A673 (cell line): ENCODE measurements around the gene DNAH3.
"Not testable (repeated sequence)": the region's sequence is repeated elsewhere in the genome, so short reads cannot be mapped to it uniquely, and the experiment has no call there.

Experiments used
- EZH2 ChIP-seq: fragments of 200-600 bp; sonication (generic); IDR thresholded peaks from 2 replicates; pipeline ENCODE4 v1.6.1; 2017; ENCODE audit warnings: borderline replicate concordance, low read depth, mild to moderate bottlenecking, mixed read lengths, antibody characterized with exemption, low read length; ENCODE audit not compliant: poor library complexity, severe bottlenecking
- TF ChIP-seq, protein P1 (sequence below): fragments of 300-800, 200-600 bp; sonication (generic); conservative IDR thresholded peaks from 2 replicates; pipeline ENCODE4 v1.5.1; 2017; ENCODE audit warnings: low read depth, mild to moderate bottlenecking, antibody characterized with exemption, low read length, moderate library complexity, mixed read lengths

- TF ChIP-seq, protein P1, sequence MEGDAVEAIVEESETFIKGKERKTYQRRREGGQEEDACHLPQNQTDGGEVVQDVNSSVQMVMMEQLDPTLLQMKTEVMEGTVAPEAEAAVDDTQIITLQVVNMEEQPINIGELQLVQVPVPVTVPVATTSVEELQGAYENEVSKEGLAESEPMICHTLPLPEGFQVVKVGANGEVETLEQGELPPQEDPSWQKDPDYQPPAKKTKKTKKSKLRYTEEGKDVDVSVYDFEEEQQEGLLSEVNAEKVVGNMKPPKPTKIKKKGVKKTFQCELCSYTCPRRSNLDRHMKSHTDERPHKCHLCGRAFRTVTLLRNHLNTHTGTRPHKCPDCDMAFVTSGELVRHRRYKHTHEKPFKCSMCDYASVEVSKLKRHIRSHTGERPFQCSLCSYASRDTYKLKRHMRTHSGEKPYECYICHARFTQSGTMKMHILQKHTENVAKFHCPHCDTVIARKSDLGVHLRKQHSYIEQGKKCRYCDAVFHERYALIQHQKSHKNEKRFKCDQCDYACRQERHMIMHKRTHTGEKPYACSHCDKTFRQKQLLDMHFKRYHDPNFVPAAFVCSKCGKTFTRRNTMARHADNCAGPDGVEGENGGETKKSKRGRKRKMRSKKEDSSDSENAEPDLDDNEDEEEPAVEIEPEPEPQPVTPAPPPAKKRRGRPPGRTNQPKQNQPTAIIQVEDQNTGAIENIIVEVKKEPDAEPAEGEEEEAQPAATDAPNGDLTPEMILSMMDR, result not testable (repeated sequence)
- TF ChIP-seq EZH2, result not testable (repeated sequence)
These were observed 1.7 kb upstream of the DNAH3 start for GRCh38 chr16:21152160-21153030.
